Measurements from ENCODE around the gene RAB27A.

- TF ChIP-seq POLR2A (IDR thresholded peaks at IDR 0.05), result no peak
- TF ChIP-seq CTCF (IDR thresholded peaks at IDR 0.05), result no peak
Measured at GRCh38 chr15:55230051-55230670, 59.5 kb downstream of the RAB27A start.
